Lung (tissue), 16 donors: Measurements from ENCODE around the gene BOLL. TPM values are rescaled to one million over a fixed set of nuclear protein-coding genes. Genes with fewer than 3 reads are reported as not detected.
"Not testable (repeated sequence)": the region's sequence is repeated elsewhere in the genome, so short reads cannot be mapped to it uniquely, and the experiment has no call there.

Experiments used
- ATAC-seq: fragments of 200-7000 bp; cut with Tn5 transposase; one replicate; pipeline ENCODE4 v1.9.1; 2020; ENCODE audit warnings: moderate number of reproducible peaks; ENCODE audit not compliant: insufficient read depth, low FRiP score
- DNase-seq, 3 donors: peaks; one replicate each; pipeline ENCODE4 v3.0.0-alpha.2; 2013 to 2017
- H3K27ac ChIP-seq, 2 donors: one replicate each; pipeline ENCODE4 v1.5.1; 2013; ENCODE audit warnings: mild to moderate bottlenecking in 2 of 2, moderate library complexity in 2 of 2, control low read depth in 1 of 2, inconsistent platforms in 1 of 2, low read depth in 1 of 2, low read length in 1 of 2
- H3K27me3 ChIP-seq, 3 donors: one replicate each; pipeline ENCODE4 v1.5.1; 2013; ENCODE audit warnings: low read length in 2 of 3; ENCODE audit not compliant: control insufficient read depth in 3 of 3, insufficient read depth in 3 of 3
- H3K36me3 ChIP-seq, 4 donors: one replicate each; pipeline ENCODE4 v1.5.1; 2013; ENCODE audit warnings: low read length in 4 of 4, mild to moderate bottlenecking in 1 of 4, moderate library complexity in 1 of 4; ENCODE audit not compliant: control insufficient read depth in 4 of 4, insufficient read depth in 4 of 4
- H3K4me1 ChIP-seq, 5 donors: one replicate each; pipeline ENCODE4 v1.5.1; 2013; ENCODE audit warnings: low read length in 5 of 5, mild to moderate bottlenecking in 2 of 5, moderate library complexity in 1 of 5; ENCODE audit not compliant: control insufficient read depth in 5 of 5, insufficient read depth in 5 of 5
- H3K4me3 ChIP-seq: one replicate; pipeline ENCODE4 v1.5.1; 2013; ENCODE audit warnings: mild to moderate bottlenecking, control low read depth, moderate library complexity
- H3K9ac ChIP-seq, 2 donors: one replicate each; pipeline ENCODE4 v1.5.1; 2013; ENCODE audit warnings: low read length in 2 of 2, control low read depth in 1 of 2; ENCODE audit not compliant: insufficient read depth in 1 of 2
- H3K9me3 ChIP-seq, 4 donors: one replicate each; pipeline ENCODE4 v1.5.1; 2013; ENCODE audit warnings: low read length in 3 of 4, mild to moderate bottlenecking in 1 of 4, moderate library complexity in 1 of 4; ENCODE audit not compliant: control insufficient read depth in 4 of 4, insufficient read depth in 3 of 4
- CTCF ChIP-seq: IDR thresholded peaks from 2 replicates; pipeline ENCODE4 v1.5.1; 2012; ENCODE audit warnings: mild to moderate bottlenecking; ENCODE audit errors: control extremely low read depth, extremely low read depth
- WGBS, 2 donors: extraction: QIAGEN DNeasy Blood & Tissue Kit; methylation state at CpG; one replicate each; pipeline ENCODE4 v1.1.7; 2013; 5-methylcytosine and 5-hydroxymethylcytosine counted together
- long read RNA-seq, 5 donors: transcript quantifications; one replicate each; lab custom pipeline, GENCODE V29; 2026
- polyA plus RNA-seq, 2 donors: library from polyadenylated mRNA; stranded (reverse); fragments of 200-250 nt; gene quantifications; one replicate each; pipeline ENCODE4 v1.2.1, GENCODE V29; 2013
- total RNA-seq, 2 donors: library from RNA; depleted of rRNA in 1 of 2; stranded (reverse); fragments of >200 nt in 1 of 2; gene quantifications; one replicate each; pipeline ENCODE4 v1.2.1, GENCODE V29; 2014 to 2021
- donor health status: control.
- donor health status: control.
- donor health status: Bipolar disorder and iron deficiency.
- donor health status: healthy.
- donor health status: DM: yes; HTN: yes; CAD: no.

The BOLL gene
- not detected for total RNA-seq
- not detected for polyA plus RNA-seq
- long read RNA-seq, donor 1: 0 reads
- long read RNA-seq, donor 2: 0 reads
- long read RNA-seq, donor 3: 0 reads
- long read RNA-seq, donor 4: 0 reads
- long read RNA-seq, donor 5: 0 reads

GRCh38 chr2:197784956-197785941 lies at the start of gene BOLL:
BOLL (minus strand) TSS chr2:197785319; CDS start chr2:197781850, 3,469 bp downstream.
- peaks cover 0 to 4% (median 0%) of the 10 kb centered on the region in 4 donors for H3K9me3 ChIP-seq
- ATAC-seq (no peak), DNase-seq (no peak)
- WGBS, 2 donors: 86 to 90% methylated on average over 68 to 80 of the region's 80 CpGs
- no peak within 1 kb of the TSS for H3K27ac ChIP-seq
- TF ChIP-seq CTCF: no peak
- H3K9ac ChIP-seq: no peak within 1 kb of the TSS
- H3K27me3 ChIP-seq: peaks cover 0 to 8% (median 7%) of the 10 kb centered on the region in 3 donors
- H3K4me1 ChIP-seq: peaks cover 0 to 11% (median 0%) of the 10 kb centered on the region in 5 donors
- H3K4me3 ChIP-seq: no peak within 1 kb of the TSS
- H3K36me3 ChIP-seq: no peaks in the 10 kb centered on the region

- not testable (repeated sequence) for ATAC-seq, H3K27ac ChIP-seq, H3K27me3 ChIP-seq, H3K36me3 ChIP-seq, H3K9me3 ChIP-seq, H3K9ac ChIP-seq, DNase-seq, H3K4me3 ChIP-seq
- peaks cover 0 to 12% (median 0%) of the 10 kb centered on the region in 5 donors for H3K4me1 ChIP-seq
- 97% methylated on average over 2 of the region's 2 CpGs for WGBS, 2 donors
Measured at GRCh38 chr2:197834771-197835170, 49.7 kb upstream of the BOLL start.

GRCh38 chr2:197828464-197829135 lies 43.5 kb upstream of the BOLL start:
- WGBS, 2 donors: 52 to 76% methylated on average over 1 of the region's 1 CpG
- Histone ChIP-seq H3K27ac (no peak overlapping the region), H3K9me3 (no peaks in the 10 kb centered on the region), H3K9ac (no peak overlapping the region), H3K36me3 (no peaks in the 10 kb centered on the region), H3K27me3 (no peaks in the 10 kb centered on the region), H3K4me1 (peaks cover 0 to 12% (median 0%) of the 10 kb centered on the region in 5 donors), H3K4me3 (no peak overlapping the region)
- DNase-seq: peak in 2 of 3 donors; percentile 22 to 46
- no peak for ATAC-seq
- no peak for TF ChIP-seq CTCF

- no peaks in the 10 kb centered on the region for H3K27me3 ChIP-seq
- WGBS, 2 donors: 76 to 81% methylated on average over 2 of the region's 2 CpGs
Measured at GRCh38 chr2:197827618-197828017, 42.5 kb upstream of the BOLL start.

More at GRCh38 chr2:197827618-197828017, 42.5 kb upstream of the BOLL start:
- ATAC-seq (no peak), DNase-seq (no peak)
- Histone ChIP-seq H3K4me1 (peaks cover 0 to 13% (median 0%) of the 10 kb centered on the region in 5 donors), H3K4me3 (no peak overlapping the region), H3K27ac (no peak overlapping the region), H3K9me3 (no peaks in the 10 kb centered on the region), H3K9ac (no peak overlapping the region), H3K36me3 (no peaks in the 10 kb centered on the region)
- TF ChIP-seq CTCF: no peak
